Breast epithelium (tissue), 3 donors: Measurements from ENCODE around the gene SRP72.

ENCODE experiments used
- POLR2A ChIP-seq: fragments of 450-650 bp; IDR thresholded peaks from one replicate; pipeline ENCODE4 v1.6.1; 2016; ENCODE audit warnings: antibody characterized with exemption, mild to moderate bottlenecking, moderate library complexity
- TF ChIP-seq, protein P1 (sequence below), 3 donors: fragments of 450-650 bp; IDR thresholded peaks; one replicate each; pipeline ENCODE4 v1.5.1; 2016 to 2017; ENCODE audit warnings: antibody characterized with exemption in 3 of 3, mild to moderate bottlenecking in 3 of 3, moderate library complexity in 3 of 3

DNA sequence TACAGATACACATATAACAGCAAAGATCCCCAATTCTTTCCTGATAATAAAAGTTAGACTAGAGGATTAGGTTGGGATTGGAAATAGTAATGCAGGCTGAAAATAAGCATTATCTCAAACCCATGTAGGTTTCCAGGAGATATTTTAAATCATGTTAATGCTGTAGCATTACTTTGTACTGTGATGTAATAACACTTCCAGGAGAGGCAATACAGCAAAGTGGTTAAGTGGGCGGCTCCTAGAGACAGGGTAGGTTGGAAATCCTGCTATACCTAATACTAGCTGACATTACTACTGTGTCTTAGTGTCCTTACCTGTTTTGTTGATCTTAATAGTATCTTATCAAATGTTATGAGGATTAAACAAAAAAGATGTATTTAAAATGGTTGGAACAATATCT, 21.7 kb upstream of the SRP72 start:
- TF ChIP-seq, protein P1, sequence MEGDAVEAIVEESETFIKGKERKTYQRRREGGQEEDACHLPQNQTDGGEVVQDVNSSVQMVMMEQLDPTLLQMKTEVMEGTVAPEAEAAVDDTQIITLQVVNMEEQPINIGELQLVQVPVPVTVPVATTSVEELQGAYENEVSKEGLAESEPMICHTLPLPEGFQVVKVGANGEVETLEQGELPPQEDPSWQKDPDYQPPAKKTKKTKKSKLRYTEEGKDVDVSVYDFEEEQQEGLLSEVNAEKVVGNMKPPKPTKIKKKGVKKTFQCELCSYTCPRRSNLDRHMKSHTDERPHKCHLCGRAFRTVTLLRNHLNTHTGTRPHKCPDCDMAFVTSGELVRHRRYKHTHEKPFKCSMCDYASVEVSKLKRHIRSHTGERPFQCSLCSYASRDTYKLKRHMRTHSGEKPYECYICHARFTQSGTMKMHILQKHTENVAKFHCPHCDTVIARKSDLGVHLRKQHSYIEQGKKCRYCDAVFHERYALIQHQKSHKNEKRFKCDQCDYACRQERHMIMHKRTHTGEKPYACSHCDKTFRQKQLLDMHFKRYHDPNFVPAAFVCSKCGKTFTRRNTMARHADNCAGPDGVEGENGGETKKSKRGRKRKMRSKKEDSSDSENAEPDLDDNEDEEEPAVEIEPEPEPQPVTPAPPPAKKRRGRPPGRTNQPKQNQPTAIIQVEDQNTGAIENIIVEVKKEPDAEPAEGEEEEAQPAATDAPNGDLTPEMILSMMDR (IDR thresholded peaks at IDR 0.05) = no peak
- TF ChIP-seq POLR2A = no peak
